Measurements from ENCODE around the gene UBXN1.
"Not testable (repeated sequence)": the region's sequence is repeated elsewhere in the genome, so short reads cannot be mapped to it uniquely, and the experiment has no call there.

GRCh38 chr11:62650283-62650682 is 28.6 kb downstream of the UBXN1 start:
- not testable (repeated sequence) for TF ChIP-seq JUN (IDR thresholded peaks at IDR 0.05); MYC (IDR thresholded peaks at IDR 0.05; ENCODE audit: borderline replicate concordance, low read length)

Data from A549 (cell line).